ENCODE results near the gene PAX7. TPM values are rescaled to one million over a fixed set of nuclear protein-coding genes. Genes with fewer than 3 reads are reported as not detected.
"Not testable (repeated sequence)": the region's sequence is repeated elsewhere in the genome, so short reads cannot be mapped to it uniquely, and the experiment has no call there.

Gene PAX7
- not detected in 2 replicates for total RNA-seq

- no peaks in the 10 kb centered on the region for H4K20me1 ChIP-seq (ENCODE audit: insufficient read depth, low read length)
- no peak within 1 kb of the TSS for H3K27ac ChIP-seq (ENCODE audit: low read depth, low read length)
- DNase-seq (ENCODE audit: insufficient read length, low spot score, missing footprints) = no peak
- no peaks in the 10 kb centered on the region for H3K79me2 ChIP-seq (ENCODE audit: insufficient read depth, low read length)
- TF ChIP-seq CTCF (IDR thresholded peaks at IDR 0.05; ENCODE audit: extremely low read depth, low read depth, low read length) = no peak
- H2AFZ ChIP-seq (ENCODE audit: low read length) = no peak within 1 kb of the TSS
- H3K4me1 ChIP-seq (ENCODE audit: insufficient read depth, low read length) = no peaks in the 10 kb centered on the region
- no peaks in the 10 kb centered on the region for H3K36me3 ChIP-seq (ENCODE audit: insufficient read depth, low read length)
- H3K4me2 ChIP-seq (ENCODE audit: insufficient read depth, low read length) = no peak within 1 kb of the TSS
- H3K27me3 ChIP-seq (ENCODE audit: insufficient read depth, low read length) = peaks cover 82% of the 10 kb centered on the region
- no peaks in the 10 kb centered on the region for H3K9me3 ChIP-seq (ENCODE audit: low read depth, low read length)
- no peak within 1 kb of the TSS for H3K4me3 ChIP-seq (ENCODE audit: insufficient read depth, low read length)
Measured at GRCh38 chr1:18630511-18631495, at the start of gene PAX7. Gene PAX7, plus strand, starts transcription at chr1:18630846. Its CDS starts 758 bp downstream, at chr1:18631604.

GRCh38 chr1:18581420-18581880 lies 49.2 kb upstream of the PAX7 start:
- TF ChIP-seq CTCF (IDR thresholded peaks at IDR 0.05; ENCODE audit: extremely low read depth, low read depth, low read length) = peak; percentile 58
- H3K79me2 ChIP-seq (ENCODE audit: insufficient read depth, low read length) = no peaks in the 10 kb centered on the region
- no peaks in the 10 kb centered on the region for H3K4me1 ChIP-seq (ENCODE audit: insufficient read depth, low read length)
- H3K4me2 ChIP-seq (ENCODE audit: insufficient read depth, low read length) = no peak overlapping the region
- peak; percentile 91 for DNase-seq (ENCODE audit: insufficient read length, low spot score, missing footprints)
- H3K4me3 ChIP-seq (ENCODE audit: insufficient read depth, low read length) = no peak overlapping the region
- no peaks in the 10 kb centered on the region for H3K9me3 ChIP-seq (ENCODE audit: low read depth, low read length)
- H4K20me1 ChIP-seq (ENCODE audit: insufficient read depth, low read length) = no peaks in the 10 kb centered on the region
- H3K36me3 ChIP-seq (ENCODE audit: insufficient read depth, low read length) = no peaks in the 10 kb centered on the region
- no peak overlapping the region for H3K27ac ChIP-seq (ENCODE audit: low read depth, low read length)
- H3K27me3 ChIP-seq (ENCODE audit: insufficient read depth, low read length) = no peaks in the 10 kb centered on the region
- no peak overlapping the region for H2AFZ ChIP-seq (ENCODE audit: low read length)

GRCh38 chr1:18582890-18583289 lies 47.8 kb upstream of the PAX7 start:
- H3K9me3 ChIP-seq (ENCODE audit: low read depth, low read length) = no peaks in the 10 kb centered on the region
- H3K79me2 ChIP-seq (ENCODE audit: insufficient read depth, low read length) = no peaks in the 10 kb centered on the region
- no peaks in the 10 kb centered on the region for H3K4me1 ChIP-seq (ENCODE audit: insufficient read depth, low read length)
- peaks cover 3% of the 10 kb centered on the region for H3K27me3 ChIP-seq (ENCODE audit: insufficient read depth, low read length)
- no peak overlapping the region for H3K4me3 ChIP-seq (ENCODE audit: insufficient read depth, low read length)
- no peak for DNase-seq (ENCODE audit: insufficient read length, low spot score, missing footprints)
- no peak overlapping the region for H2AFZ ChIP-seq (ENCODE audit: low read length)
- no peak overlapping the region for H3K4me2 ChIP-seq (ENCODE audit: insufficient read depth, low read length)
- no peaks in the 10 kb centered on the region for H3K36me3 ChIP-seq (ENCODE audit: insufficient read depth, low read length)
- no peaks in the 10 kb centered on the region for H4K20me1 ChIP-seq (ENCODE audit: insufficient read depth, low read length)
- TF ChIP-seq CTCF (IDR thresholded peaks at IDR 0.05; ENCODE audit: extremely low read depth, low read depth, low read length) = no peak
- H3K27ac ChIP-seq (ENCODE audit: low read depth, low read length) = no peak overlapping the region

GRCh38 chr1:18583326-18583941 lies 47.2 kb upstream of the PAX7 start:
- no peak for TF ChIP-seq CTCF (IDR thresholded peaks at IDR 0.05; ENCODE audit: extremely low read depth, low read depth, low read length)
- Histone ChIP-seq H3K27me3 (ENCODE audit: insufficient read depth, low read length) (peaks cover 3% of the 10 kb centered on the region), H3K79me2 (ENCODE audit: insufficient read depth, low read length) (no peaks in the 10 kb centered on the region), H3K4me3 (ENCODE audit: insufficient read depth, low read length) (no peak overlapping the region), H3K4me2 (ENCODE audit: insufficient read depth, low read length) (no peak overlapping the region), H2AFZ (ENCODE audit: low read length) (no peak overlapping the region), H3K4me1 (ENCODE audit: insufficient read depth, low read length) (no peaks in the 10 kb centered on the region), H3K27ac (ENCODE audit: low read depth, low read length) (no peak overlapping the region), H4K20me1 (ENCODE audit: insufficient read depth, low read length) (no peaks in the 10 kb centered on the region), H3K36me3 (ENCODE audit: insufficient read depth, low read length) (no peaks in the 10 kb centered on the region), H3K9me3 (ENCODE audit: low read depth, low read length) (no peaks in the 10 kb centered on the region)
- no peak for DNase-seq (ENCODE audit: insufficient read length, low spot score, missing footprints)

GRCh38 chr1:18586016-18586415 lies 44.6 kb upstream of the PAX7 start:
- not testable (repeated sequence) for DNase-seq (ENCODE audit: insufficient read length, low spot score, missing footprints); H3K79me2 ChIP-seq (ENCODE audit: insufficient read depth, low read length); H3K9me3 ChIP-seq (ENCODE audit: low read depth, low read length)

More at GRCh38 chr1:18586016-18586415, 44.6 kb upstream of the PAX7 start:
- not testable (repeated sequence) for H4K20me1 ChIP-seq (ENCODE audit: insufficient read depth, low read length); H3K4me1 ChIP-seq (ENCODE audit: insufficient read depth, low read length); H3K36me3 ChIP-seq (ENCODE audit: insufficient read depth, low read length); H3K27me3 ChIP-seq (ENCODE audit: insufficient read depth, low read length); H3K4me3 ChIP-seq (ENCODE audit: insufficient read depth, low read length); H2AFZ ChIP-seq (ENCODE audit: low read length); H3K27ac ChIP-seq (ENCODE audit: low read depth, low read length); H3K4me2 ChIP-seq (ENCODE audit: insufficient read depth, low read length)
